ENCODE measurements around the gene TRMT2B. TPM values are rescaled to one million over a fixed set of nuclear protein-coding genes. Genes with fewer than 3 reads are reported as not detected.
"Not testable (repeated sequence)": the region's sequence is repeated elsewhere in the genome, so short reads cannot be mapped to it uniquely, and the experiment has no call there.

Gene TRMT2B
- total and polyA plus RNA-seq, 10 of the 15 experiments (the other 5 are each of a cell fraction or from before 2014, with no cell fraction given): 2.5 to 14.2 (median 11.5) TPM

DNA sequence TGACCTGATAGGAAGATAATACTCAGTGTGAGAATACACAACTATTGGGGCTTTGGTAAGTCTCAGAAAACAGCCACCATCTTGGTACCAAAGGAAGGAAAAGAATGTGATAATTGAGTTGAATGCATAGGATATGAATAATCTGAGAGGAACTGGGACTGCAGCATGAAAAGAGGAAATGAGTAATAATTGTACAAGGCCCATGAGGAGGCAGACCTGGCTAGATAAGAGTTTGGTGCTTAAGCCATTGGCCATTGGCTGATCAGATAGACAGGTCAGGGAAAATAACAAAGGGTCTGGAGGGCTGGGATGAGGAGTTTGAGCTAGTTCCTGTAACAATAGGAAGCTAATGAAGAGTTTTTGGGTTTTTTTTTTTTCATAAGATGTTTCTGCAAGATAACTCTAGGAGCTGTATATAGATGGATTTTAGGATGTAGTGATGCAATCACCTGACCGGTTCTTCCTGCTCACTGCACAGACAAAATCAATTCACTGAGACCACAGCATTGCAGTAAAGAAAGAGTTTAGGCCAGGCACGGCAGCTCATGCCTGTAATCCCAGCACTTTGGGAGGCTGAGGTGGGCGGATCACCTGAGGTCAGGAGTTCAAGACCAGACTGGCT, 5.3 kb upstream of the TRMT2B start (continued):
- TF ChIP-seq YBX1 (IDR thresholded peaks at IDR 0.05) (no peak), PAX5 (IDR thresholded peaks at IDR 0.05; ENCODE audit: borderline replicate concordance, low read depth, low read length) (no peak), BMI1 (IDR thresholded peaks at IDR 0.05; ENCODE audit: borderline replicate concordance) (no peak), ATF7 (IDR thresholded peaks at IDR 0.05; ENCODE audit: low read depth) (no peak), BCL11A (IDR thresholded peaks at IDR 0.05; ENCODE audit: low read depth, low read length) (no peak), CHD2 (IDR thresholded peaks at IDR 0.05; ENCODE audit: borderline replicate concordance, low read depth, low read length) (no peak), NFYB (IDR thresholded peaks at IDR 0.05; ENCODE audit: insufficient read depth, low read depth, low read length) (no peak), SMAD5 (IDR thresholded peaks at IDR 0.05; ENCODE audit: low read depth) (no peak), ETV6 (conservative IDR thresholded peaks at IDR 0.05 in 1 of 2, IDR thresholded peaks at IDR 0.05 in 1 of 2; ENCODE audit: borderline replicate concordance in 1 of 2, low read depth in 1 of 2) (peak in 1 of 2 experiments; percentile 88; a peak in 2 of 4 replicates), TCF3 (IDR thresholded peaks at IDR 0.05; ENCODE audit: borderline replicate concordance, insufficient read depth, low read depth, low read length) (no peak), NBN (IDR thresholded peaks at IDR 0.05) (no peak), SPI1 (IDR thresholded peaks at IDR 0.05; ENCODE audit: borderline replicate concordance, insufficient read depth, low read depth, low read length) (peak; percentile 95), NFIC (IDR thresholded peaks at IDR 0.05; ENCODE audit: low read depth, low read length) (0 out of 2 replicates have a peak, but pooled peaks have one; percentile 30), ZNF24 (IDR thresholded peaks at IDR 0.05) (no peak), KDM1A (IDR thresholded peaks at IDR 0.05; ENCODE audit: borderline replicate concordance) (no peak), PML (IDR thresholded peaks at IDR 0.05; ENCODE audit: low read length) (no peak)
- TF ChIP-seq, protein P1, sequence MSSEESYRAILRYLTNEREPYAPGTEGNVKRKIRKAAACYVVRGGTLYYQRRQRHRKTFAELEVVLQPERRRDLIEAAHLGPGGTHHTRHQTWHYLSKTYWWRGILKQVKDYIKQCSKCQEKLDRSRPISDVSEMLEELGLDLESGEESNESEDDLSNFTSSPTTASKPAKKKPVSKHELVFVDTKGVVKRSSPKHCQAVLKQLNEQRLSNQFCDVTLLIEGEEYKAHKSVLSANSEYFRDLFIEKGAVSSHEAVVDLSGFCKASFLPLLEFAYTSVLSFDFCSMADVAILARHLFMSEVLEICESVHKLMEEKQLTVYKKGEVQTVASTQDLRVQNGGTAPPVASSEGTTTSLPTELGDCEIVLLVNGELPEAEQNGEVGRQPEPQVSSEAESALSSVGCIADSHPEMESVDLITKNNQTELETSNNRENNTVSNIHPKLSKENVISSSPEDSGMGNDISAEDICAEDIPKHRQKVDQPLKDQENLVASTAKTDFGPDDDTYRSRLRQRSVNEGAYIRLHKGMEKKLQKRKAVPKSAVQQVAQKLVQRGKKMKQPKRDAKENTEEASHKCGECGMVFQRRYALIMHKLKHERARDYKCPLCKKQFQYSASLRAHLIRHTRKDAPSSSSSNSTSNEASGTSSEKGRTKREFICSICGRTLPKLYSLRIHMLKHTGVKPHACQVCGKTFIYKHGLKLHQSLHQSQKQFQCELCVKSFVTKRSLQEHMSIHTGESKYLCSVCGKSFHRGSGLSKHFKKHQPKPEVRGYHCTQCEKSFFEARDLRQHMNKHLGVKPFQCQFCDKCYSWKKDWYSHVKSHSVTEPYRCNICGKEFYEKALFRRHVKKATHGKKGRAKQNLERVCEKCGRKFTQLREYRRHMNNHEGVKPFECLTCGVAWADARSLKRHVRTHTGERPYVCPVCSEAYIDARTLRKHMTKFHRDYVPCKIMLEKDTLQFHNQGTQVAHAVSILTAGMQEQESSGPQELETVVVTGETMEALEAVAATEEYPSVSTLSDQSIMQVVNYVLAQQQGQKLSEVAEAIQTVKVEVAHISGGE (CRISPR knock-in tag; IDR thresholded peaks at IDR 0.05): no peak

DNA sequence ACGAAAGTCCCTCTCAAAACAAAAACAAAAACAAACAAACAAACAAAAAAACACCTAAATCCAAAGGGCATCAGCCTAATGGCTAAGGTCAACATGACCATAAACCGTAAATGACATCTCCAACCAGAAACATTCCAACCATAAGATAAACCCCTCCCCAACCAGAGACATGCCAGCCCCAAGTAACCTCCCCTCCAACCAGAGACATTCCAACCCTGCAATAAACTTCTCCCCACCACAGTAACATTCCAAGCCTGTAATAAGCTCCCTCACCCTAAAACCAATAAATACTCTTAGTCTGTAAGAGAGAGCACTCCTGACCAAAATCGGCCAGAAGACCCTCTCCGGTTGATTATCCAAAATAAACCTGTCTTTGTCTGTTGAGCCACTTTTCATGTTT, 4.6 kb upstream of the TRMT2B start:
- H3K9ac ChIP-seq (ENCODE audit: control insufficient read depth, insufficient read depth, low read length); CTCF ChIA-PET; H3K27me3 ChIP-seq (replicated peaks in 1 of 2; ENCODE audit: control insufficient read depth in 2 of 2, insufficient read depth in 2 of 2, low read length in 1 of 2); FAIRE-seq; H3K4me1 ChIP-seq (ENCODE audit: control insufficient read depth, insufficient read depth, low read length); H4K20me1 ChIP-seq (ENCODE audit: control insufficient read depth, insufficient read depth); DNase-seq (ENCODE audit: low read depth, low spot score); ATAC-seq; H3K9me3 ChIP-seq (replicated peaks; ENCODE audit: control insufficient read depth, insufficient read depth, low read length); RAD21 ChIA-PET (ENCODE audit: unreplicated experiment); H3K4me3 ChIP-seq; H2AFZ ChIP-seq (ENCODE audit: control insufficient read depth, low read depth, low read length); BruUV-seq (replicated peaks); intact Hi-C loops (cut with micrococcal nuclease; ENCODE audit: unreplicated experiment); SMC1A ChIA-PET (ENCODE audit: uncharacterized antibody, unreplicated experiment); H3K79me2 ChIP-seq (ENCODE audit: control insufficient read depth, insufficient read depth, low read length); POLR2A ChIA-PET; H3K36me3 ChIP-seq (ENCODE audit: control insufficient read depth in 2 of 2, insufficient read depth in 2 of 2, low read length in 1 of 2); H3K27ac ChIP-seq (ENCODE audit: control insufficient read depth, insufficient read depth); H3K4me2 ChIP-seq (ENCODE audit: control insufficient read depth, insufficient read depth); in situ Hi-C loops (cut with MboI): not testable (repeated sequence)
- 71% methylated on average over 4 of the region's 4 CpGs for WGBS (ENCODE audit: insufficient coverage, insufficient replicate concordance, low lambda C conversion rate, missing lambda C conversion rate)

Measured in GM12878 (cell line).